ENCODE data around the gene USP54.

Gene USP54

GRCh38 chr10:73467206-73467605 is 123.9 kb downstream of the USP54 start:
- no peak for DNase-seq (ENCODE audit: low read depth, low spot score)

- no peak for DNase-seq (ENCODE audit: low read depth, low spot score)
These were observed 125.0 kb downstream of the USP54 start for GRCh38 chr10:73465978-73466726.

- no peak for DNase-seq (ENCODE audit: low read depth, low spot score)
These were observed 130.2 kb downstream of the USP54 start for GRCh38 chr10:73460897-73461296.

GRCh38 chr10:73459683-73460314 is 131.3 kb downstream of the USP54 start:
- DNase-seq (ENCODE audit: low read depth, low spot score), result no peak

- DNase-seq (ENCODE audit: low read depth, low spot score), result no peak
These were observed 134.8 kb downstream of the USP54 start for GRCh38 chr10:73456187-73456890.

GRCh38 chr10:73449113-73449512 is 142.0 kb downstream of the USP54 start:
- DNase-seq (ENCODE audit: low read depth, low spot score), result no peak

GRCh38 chr10:73448384-73448783 is 142.8 kb downstream of the USP54 start:
- no peak for DNase-seq (ENCODE audit: low read depth, low spot score)
